Measurements from ENCODE around the gene PACS2.

PACS2 gene

DNA sequence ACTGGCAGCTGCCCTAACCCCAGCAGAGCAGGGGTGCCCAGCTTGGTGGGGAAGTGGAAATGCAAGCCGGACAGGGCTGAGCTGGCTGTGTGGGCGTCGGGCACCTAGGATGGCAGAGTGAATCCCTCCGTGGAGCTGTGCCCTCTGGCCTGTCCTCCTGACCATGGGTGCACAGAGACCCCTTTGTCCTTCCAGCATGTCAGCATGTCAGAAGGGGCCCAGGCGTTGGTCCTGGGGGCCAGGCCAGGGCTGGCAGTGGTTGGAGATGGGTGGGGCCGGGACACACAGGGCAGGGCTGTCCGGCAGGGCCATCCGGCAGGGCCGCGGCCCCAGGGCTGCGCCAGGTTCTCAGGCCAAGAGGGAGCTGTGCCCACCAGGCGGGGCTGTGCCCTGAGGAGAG is 75.0 kb downstream of the PACS2 start:
- no peak for DNase-seq

DNA sequence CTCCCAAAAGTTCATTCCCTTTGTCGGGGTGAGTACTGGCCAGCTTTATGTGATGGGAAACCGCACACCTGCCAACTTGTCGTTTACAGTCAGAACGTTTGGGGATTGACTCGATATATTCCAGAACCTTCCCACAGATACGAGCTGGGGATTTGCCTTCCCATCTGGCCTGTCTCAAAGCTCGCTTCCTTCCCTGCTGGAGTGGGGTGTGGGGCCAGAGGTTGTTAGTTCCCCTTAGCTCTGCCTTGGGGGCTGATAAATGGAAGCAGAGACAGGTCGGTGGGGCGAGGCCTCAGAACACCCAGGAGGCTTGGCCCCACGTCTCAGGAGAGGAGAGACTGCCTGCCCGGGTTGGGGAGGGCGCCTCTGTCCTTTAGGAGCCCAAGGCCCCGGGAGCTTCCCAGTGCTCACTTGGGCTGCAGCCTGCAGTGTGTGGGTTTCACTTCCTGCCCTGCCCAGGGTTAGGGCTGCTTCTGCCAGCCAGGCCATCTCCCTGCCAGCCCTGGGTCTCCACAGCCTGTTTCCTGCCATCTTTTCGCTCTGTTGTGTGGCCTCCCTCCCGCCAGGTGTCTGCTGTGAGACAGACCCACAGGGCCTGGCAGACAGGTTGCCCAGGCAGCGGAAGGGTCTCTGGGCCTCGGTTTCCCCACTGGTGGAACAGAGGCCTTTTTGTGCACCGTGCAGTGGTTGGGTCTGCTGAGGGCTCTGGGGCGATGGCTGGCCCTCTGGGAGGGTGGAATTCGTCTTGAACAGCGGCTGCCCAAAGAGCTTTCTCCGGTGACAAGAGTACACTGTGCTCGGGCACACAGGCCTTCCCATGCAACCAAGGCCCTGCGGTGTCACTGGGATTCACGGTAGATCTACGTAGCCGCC is 75.7 kb downstream of the PACS2 start:
- no peak for DNase-seq

GRCh38 chr14:105390849-105391500 is 76.4 kb downstream of the PACS2 start:
- DNase-seq = no peak

- no peak for DNase-seq
Observed at GRCh38 chr14:105391541-105391940, 77.0 kb downstream of the PACS2 start.

DNA sequence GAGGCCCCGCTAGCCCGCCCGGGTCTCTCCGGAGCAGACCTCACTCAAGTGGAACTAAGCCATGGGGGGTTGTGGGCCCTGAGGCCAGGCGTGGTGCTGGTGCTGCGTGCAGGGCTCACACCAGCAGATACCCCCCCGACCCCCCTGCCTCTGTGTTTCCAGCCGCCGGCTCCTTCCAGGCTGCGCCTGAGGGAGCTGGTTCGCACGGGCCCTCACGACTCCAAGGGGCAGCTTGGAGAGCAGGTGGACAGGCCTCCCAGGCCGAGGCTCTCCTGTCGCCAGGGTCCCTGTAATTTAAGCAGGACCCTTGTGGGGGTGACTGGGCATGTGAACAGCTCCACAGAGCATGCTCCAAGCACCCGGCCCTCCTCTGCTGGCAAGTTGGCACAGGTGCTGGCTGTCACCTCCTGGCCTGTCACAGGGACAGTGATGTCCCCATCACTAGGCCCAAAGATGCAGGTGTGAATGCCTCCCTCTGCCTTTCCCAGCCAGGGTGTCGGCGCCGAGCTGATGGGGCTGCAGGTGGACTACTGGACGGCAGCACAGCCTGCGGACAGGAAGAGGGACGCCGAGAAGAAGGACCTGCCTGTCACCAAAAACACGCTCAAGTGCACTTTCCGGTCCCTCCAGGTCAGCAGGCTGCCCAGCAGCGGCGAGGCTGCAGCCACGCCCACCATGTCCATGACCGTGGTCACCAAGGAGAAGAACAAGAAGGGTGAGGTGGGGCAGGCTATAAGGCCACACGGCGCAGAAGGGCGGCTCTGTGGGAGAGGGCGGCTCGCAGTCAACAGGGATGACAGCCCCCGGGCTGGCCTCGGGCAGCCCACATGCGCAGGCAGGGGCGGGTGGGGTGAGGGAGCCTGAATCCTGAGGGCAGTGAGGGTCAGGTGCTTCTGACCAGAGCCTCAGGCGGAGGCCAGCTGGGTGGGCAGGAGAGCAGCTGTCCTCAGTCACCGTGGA is 77.9 kb downstream of the PACS2 start:
- no peak for DNase-seq

GRCh38 chr14:105393151-105393550 is 78.6 kb downstream of the PACS2 start:
- no peak for DNase-seq

DNA sequence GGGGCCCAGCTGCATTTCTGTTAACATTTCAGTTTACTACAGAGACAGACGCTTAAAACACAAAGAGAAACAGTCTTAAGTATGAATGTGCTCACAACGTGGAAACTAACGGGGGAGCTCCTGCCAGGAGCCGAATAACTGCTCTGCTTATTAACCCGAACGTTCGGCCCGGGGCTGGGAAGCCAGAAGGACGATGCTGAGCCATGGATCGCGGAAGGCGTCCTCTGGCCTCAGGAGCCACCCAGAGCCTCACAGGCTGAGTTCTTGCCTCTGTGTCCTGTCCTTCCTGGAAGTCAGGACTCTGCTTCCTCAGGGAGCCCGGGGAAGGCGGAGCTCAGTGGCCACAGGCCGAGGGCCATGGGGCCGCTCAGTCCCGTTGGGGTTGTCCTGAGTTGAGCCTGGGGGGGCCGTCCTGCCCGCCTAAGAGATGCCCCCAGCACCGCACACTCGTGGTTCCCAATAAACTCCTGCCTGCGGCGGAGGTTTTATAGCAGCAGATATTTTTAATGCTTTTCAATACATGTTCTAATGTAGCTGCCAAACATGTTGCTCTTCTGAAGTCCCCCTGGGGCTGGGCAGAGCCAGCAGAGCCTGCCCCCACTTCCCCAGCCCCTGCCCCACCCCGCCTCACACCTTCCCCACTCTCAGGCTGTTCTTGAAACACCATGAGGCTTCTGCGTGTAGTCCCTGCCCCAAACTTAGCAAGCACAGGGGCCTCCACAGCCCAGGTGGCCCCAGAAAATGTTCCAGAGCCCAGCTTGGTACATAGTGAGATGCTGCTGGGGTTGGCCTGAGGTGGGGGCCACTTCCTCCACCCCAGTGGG is 80.4 kb downstream of the PACS2 start:
- DNase-seq = no peak

- DNase-seq = no peak
Observed at GRCh38 chr14:105395538-105395854, 80.9 kb downstream of the PACS2 start.

DNA sequence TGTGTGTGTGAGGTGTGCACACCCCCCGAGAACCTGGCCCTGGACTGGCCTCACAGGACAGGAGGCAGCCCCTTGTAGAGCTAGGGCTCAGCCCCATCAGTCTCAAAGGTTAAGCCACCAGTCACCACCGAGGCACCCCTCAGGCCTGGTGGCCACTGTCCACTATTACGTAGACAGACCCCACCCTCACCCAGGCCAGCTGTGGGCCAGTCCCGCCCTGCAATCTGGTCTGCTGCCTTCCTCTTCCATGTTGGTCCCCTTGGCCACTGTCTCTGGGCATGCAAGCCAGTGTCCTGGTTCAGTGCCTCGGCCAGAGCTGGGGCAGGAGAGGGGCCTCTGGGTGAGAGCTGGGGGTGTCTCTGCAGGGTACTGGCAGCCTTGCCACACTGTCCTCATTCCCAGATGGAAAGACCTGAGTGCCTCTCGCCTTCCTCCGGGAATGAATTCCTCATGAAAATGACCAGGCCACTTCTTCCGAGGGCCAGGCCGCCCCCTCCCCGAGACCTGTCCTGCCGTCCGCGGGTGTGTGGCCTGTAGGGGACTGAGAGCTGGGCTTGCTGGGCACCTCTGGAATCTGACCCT is 82.9 kb downstream of the PACS2 start:
- DNase-seq = no peak

DNA sequence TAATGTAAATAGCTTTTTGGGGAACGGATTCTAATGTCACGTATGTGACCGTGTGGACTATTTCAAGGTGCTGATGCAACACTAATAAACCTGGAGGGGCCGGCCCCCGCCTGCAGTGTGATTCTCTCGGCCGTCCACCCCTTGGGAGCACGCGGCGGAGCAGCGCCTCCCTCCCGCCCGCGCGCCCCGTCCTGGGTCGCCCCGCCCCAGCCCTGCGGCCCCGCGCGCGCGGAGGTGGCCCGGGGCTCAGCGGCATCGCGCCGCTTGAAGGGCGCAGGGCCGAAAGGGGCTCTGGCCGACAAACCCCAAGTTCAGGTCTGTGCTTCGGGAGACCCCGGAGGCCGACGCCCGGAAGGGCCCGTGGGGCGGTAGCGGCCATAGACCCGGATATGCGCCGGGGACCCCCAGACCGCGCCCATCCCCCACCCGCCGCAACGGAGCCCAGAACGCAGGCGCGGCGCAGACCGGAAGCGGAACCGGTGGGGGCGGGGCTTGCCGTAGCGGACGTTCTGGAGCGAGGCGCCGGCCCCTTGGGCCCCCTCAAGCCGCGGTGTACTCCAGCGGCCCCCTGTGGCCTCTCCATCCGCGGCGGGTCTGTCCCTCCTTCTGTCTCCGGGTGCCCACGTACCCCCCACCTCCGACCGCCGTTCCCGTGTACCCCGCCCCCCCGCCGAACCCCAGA is 83.6 kb downstream of the PACS2 start, which contains the start of gene TEX22:
Gene TEX22 (plus strand): TSS at position 495 of the 682 bp plus-strand sequence. CDS start 803 bp downstream, outside the sequence.
- peak; percentile 31 for DNase-seq

DNA sequence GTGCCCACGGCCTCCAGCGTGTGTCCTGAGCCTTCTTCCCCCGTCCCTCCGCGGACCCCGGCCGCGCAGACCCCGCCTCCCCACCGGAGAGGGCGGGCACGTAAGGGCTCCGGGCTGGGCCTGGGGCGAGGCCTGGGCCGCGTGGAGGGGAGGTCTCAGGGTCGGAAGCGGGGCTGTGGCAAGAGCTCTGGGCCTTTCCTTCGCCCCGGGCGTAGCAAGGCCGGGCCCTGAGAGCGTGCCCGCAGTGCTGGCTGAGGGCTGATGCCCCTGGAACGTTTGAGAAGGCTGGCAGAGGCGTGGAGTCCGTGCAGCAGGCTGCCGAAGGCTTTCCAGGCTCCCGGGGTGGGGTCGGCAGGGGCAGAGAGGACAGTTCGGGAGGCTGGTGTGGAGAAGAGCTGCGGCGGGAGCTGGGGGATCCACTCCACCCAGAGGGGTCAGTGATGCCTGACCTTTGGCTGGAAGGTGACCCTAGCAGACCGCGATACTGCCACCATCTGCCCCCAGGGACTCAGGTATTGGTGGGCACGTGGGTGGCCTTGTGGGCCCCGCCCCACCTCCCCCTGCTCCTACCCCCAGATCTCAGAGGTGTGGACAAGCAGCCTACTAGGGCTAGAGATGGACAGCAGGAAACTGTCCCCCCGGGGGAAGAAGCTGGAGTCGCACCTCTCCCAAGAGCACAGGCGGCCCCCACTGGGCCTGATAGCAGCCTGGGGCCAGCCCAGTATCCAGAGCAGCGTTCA is 84.3 kb downstream of the PACS2 start:
- no peak for DNase-seq

DNA sequence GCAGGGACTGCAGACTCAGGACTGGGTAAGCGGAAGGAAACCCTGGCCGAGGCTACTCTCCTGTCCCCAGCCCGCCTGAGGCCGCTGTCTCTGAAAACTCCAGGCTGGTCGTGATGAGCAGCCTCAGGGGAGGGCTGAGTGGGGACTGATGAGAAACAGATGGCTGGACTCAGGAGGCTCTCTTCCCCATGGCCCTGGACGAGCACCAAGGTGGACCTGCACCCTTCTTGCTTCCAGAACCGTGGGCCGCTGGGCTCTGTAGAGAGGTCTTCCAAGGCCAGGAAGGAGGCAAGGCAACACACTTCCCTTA is 84.9 kb downstream of the PACS2 start:
- DNase-seq = no peak

- no peak for DNase-seq
Observed at GRCh38 chr14:105400016-105400415, 85.5 kb downstream of the PACS2 start.

GRCh38 chr14:105401699-105402098 is 87.2 kb downstream of the PACS2 start:
- no peak for DNase-seq

GRCh38 chr14:105408592-105408991 is 94.0 kb downstream of the PACS2 start:
- DNase-seq = no peak

- no peak for DNase-seq
Observed at GRCh38 chr14:105409364-105409763, 94.8 kb downstream of the PACS2 start.

DNA sequence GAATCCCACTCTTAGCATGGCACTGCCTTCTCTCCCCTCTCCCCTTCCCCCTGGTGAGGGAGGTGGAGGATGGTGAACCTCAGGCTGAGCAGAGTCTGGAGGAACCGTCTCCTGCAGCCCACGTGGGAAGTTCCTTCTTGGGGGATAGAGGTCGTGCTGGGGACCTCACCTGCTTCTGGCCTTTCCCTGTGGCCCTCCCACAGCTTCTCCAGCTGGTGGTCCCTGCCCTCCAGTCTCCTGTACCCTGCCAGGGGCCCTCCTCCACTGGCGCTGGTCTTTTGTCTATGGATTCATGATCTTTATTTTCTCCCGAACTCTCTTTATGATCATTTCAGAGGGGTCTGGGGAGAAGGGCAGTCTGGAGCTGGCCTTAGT is 96.1 kb downstream of the PACS2 start:
- DNase-seq = no peak

DNA sequence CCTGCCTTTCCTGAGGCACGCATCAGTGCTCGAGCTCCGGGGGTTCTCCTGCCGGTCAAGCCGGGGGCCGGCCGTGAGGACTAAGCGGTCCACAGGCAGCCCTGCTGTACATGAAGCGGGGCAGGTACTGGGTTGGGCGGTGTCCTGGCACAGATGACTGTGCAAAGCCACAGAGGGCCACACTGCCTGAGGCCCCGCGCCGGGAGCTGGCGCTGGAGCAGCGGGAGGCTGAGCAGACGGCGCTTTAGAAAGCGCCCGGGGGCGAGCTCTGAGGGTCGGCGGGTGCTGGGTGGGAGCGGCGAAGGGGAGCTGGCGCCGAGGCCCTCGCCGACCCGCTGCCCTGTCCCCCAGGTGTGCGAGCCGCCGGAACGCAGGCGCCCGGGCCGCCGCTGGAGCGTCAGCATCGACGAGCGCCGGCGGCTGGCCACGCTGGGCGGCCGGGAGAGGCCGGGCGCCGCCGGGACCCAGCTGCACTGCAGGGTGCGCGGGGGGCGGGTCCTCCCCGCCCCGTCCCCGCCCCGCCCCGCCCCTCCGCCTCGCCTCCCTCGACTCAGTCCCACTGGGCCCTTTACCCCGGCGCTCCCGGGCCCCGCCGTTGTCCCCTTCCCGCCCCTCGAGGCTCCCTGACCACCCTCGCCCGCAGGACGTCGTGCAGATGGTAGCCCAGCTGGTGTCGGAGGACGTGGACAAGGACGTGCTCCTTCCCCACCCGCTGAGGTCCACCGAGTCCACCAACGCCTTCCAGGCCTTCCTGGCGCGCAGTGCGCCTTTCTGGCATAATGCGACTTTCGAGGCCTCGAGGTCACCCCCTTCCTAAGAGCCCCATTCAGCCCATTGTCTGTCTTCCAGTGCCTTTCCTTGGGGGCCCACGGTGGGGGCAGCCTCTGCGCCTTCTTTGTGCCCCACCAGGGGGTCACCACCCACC is 96.7 kb downstream of the PACS2 start:
- no peak for DNase-seq

- DNase-seq = no peak
Observed at GRCh38 chr14:105411985-105412770, 97.6 kb downstream of the PACS2 start.

Data from NCI-H2029 (cell line).